Smooth muscle cell (in vitro differentiated cells): Measurements from ENCODE around the gene MAP3K7CL. TPM values are rescaled to one million over a fixed set of nuclear protein-coding genes. Genes with fewer than 3 reads are reported as not detected.

Experiments
- DNase-seq: peaks from one replicate; lab custom pipeline; 2025; ENCODE audit not compliant: unreplicated experiment; lab: John Stamatoyannopoulos, UW
- H2AFZ ChIP-seq: fragments of 200-600 bp; sonication (generic); 2 replicates; pipeline ENCODE4 v1.6.0; 2016; ENCODE audit warnings: antibody characterized with exemption, low read depth, mild to moderate bottlenecking
- H3F3A ChIP-seq: fragments of 200-600 bp; sonication (generic); 2 replicates; pipeline ENCODE4 v1.6.0; 2017; ENCODE audit warnings: antibody characterized with exemption, low read depth
- H3K27ac ChIP-seq: fragments of 200-600 bp; sonication (generic); 2 replicates; pipeline ENCODE4 v1.5.1; 2016; ENCODE audit warnings: low read depth, mild to moderate bottlenecking
- H3K27me3 ChIP-seq: fragments of 200-600 bp; sonication (generic); 2 replicates; pipeline ENCODE4 v1.6.1; 2016; ENCODE audit warnings: low read depth, mild to moderate bottlenecking
- H3K36me3 ChIP-seq: fragments of 200-600 bp; sonication (generic); 2 replicates; pipeline ENCODE4 v1.5.1; 2016; ENCODE audit warnings: low read depth
- H3K4me1 ChIP-seq: fragments of 200-600 bp; sonication (generic); 2 replicates; pipeline ENCODE4 v1.5.1; 2016; ENCODE audit warnings: low read depth
- H3K4me2 ChIP-seq: fragments of 200-600 bp; sonication (generic); 2 replicates; pipeline ENCODE4 v1.6.0; 2016; ENCODE audit warnings: mild to moderate bottlenecking
- H3K4me3 ChIP-seq: fragments of 200-600 bp; sonication (generic); 2 replicates; pipeline ENCODE4 v1.5.1; 2016; ENCODE audit warnings: mild to moderate bottlenecking
- H3K79me2 ChIP-seq: fragments of 200-600 bp; sonication (generic); 2 replicates; pipeline ENCODE4 v1.6.0; 2016; ENCODE audit warnings: low read depth, mild to moderate bottlenecking
- H3K9ac ChIP-seq: fragments of 200-600 bp; sonication (generic); 2 replicates; pipeline ENCODE4 v1.6.0; 2016; ENCODE audit warnings: low read depth
- H3K9me3 ChIP-seq: fragments of 200-600 bp; sonication (generic); replicated peaks from 2 replicates; pipeline ENCODE4 v1.5.1; 2016; ENCODE audit warnings: low read depth
- H4K20me1 ChIP-seq: fragments of 200-600 bp; sonication (generic); 2 replicates; pipeline ENCODE4 v1.6.0; 2016; ENCODE audit warnings: low read depth
- CTCF ChIP-seq: fragments of 200-600 bp; sonication (generic); IDR thresholded peaks from 2 replicates; pipeline ENCODE4 v1.5.1; 2017; ENCODE audit warnings: borderline replicate concordance, mild to moderate bottlenecking, antibody characterized with exemption; ENCODE audit not compliant: insufficient read depth, poor library complexity, severe bottlenecking
- WGBS: methylation state at CpG from one replicate; pipeline ENCODE4 v1.1.7; 2016; ENCODE audit warnings: low lambda C conversion rate; 5-methylcytosine and 5-hydroxymethylcytosine counted together
- polyA plus RNA-seq: library from polyadenylated mRNA; unstranded; fragments of >200 nt; fragmentation: Nextera tagmentation; extraction: Ambion mirVana; gene quantifications from 2 replicates; pipeline ENCODE4 v1.2.1, GENCODE V29; 2016
- total RNA-seq: library from RNA; depleted of rRNA; stranded (reverse); fragments of >200 nt; gene quantifications from 2 replicates; pipeline ENCODE4 v1.2.3, GENCODE V29; 2014

Gene MAP3K7CL
- total and polyA plus RNA-seq, 2 experiments from 2014 or later = 1.3 to 3.7 TPM

- Histone ChIP-seq H3K27ac (no peak overlapping the region), H3K79me2 (no peaks in the 10 kb centered on the region), H4K20me1 (no peaks in the 10 kb centered on the region), H2AFZ (no peak overlapping the region), H3K9me3 (peaks cover 8% of the 10 kb centered on the region), H3K4me3 (no peak overlapping the region), H3F3A (peaks cover 7% of the 10 kb centered on the region), H3K36me3 (peaks cover 8% of the 10 kb centered on the region), H3K9ac (no peak overlapping the region), H3K4me2 (no peak overlapping the region), H3K27me3 (no peaks in the 10 kb centered on the region), H3K4me1 (peaks cover 5% of the 10 kb centered on the region)
- TF ChIP-seq CTCF = no peak
- no peak for DNase-seq
- WGBS = 81% methylated on average over 4 of the region's 4 CpGs
Measured at GRCh38 chr21:29206445-29206844, 76.0 kb downstream of the MAP3K7CL start.

- Histone ChIP-seq H3F3A (peaks cover 7% of the 10 kb centered on the region), H3K4me1 (peaks cover 5% of the 10 kb centered on the region), H4K20me1 (no peaks in the 10 kb centered on the region), H3K9ac (no peak overlapping the region), H3K4me2 (no peak overlapping the region), H3K9me3 (peaks cover under 1% of the 10 kb centered on the region), H3K27ac (peak overlapping the region; percentile 99), H3K36me3 (peaks cover under 1% of the 10 kb centered on the region), H2AFZ (no peak overlapping the region), H3K79me2 (no peaks in the 10 kb centered on the region), H3K4me3 (no peak overlapping the region), H3K27me3 (no peaks in the 10 kb centered on the region)
- 93% methylated on average over 3 of the region's 3 CpGs for WGBS
- no peak for TF ChIP-seq CTCF
- DNase-seq = no peak
Measured at GRCh38 chr21:29207201-29207600, 76.8 kb downstream of the MAP3K7CL start.

- no peaks in the 10 kb centered on the region for H4K20me1 ChIP-seq
- H2AFZ ChIP-seq = peak overlapping the region; percentile 50
- H3K4me2 ChIP-seq = peak overlapping the region; percentile 72
- H3K36me3 ChIP-seq = no peaks in the 10 kb centered on the region
- no peak for DNase-seq
- H3K9me3 ChIP-seq = no peaks in the 10 kb centered on the region
- peaks cover 5% of the 10 kb centered on the region for H3K4me1 ChIP-seq
- H3K27me3 ChIP-seq = no peaks in the 10 kb centered on the region
- TF ChIP-seq CTCF = no peak
- H3F3A ChIP-seq = peaks cover 7% of the 10 kb centered on the region
- peak overlapping the region; percentile 99 for H3K27ac ChIP-seq
- H3K4me3 ChIP-seq = no peak overlapping the region
- H3K9ac ChIP-seq = peak overlapping the region; percentile 65
- WGBS = 66% methylated on average over 9 of the region's 9 CpGs
- no peaks in the 10 kb centered on the region for H3K79me2 ChIP-seq
Measured at GRCh38 chr21:29208044-29208681, 77.7 kb downstream of the MAP3K7CL start.

GRCh38 chr21:29208682-29209059 lies 78.2 kb downstream of the MAP3K7CL start:
- Histone ChIP-seq H3K9me3 (no peaks in the 10 kb centered on the region), H3K36me3 (no peaks in the 10 kb centered on the region), H3F3A (peaks cover 7% of the 10 kb centered on the region), H3K27me3 (no peaks in the 10 kb centered on the region), H3K4me1 (peaks cover 5% of the 10 kb centered on the region), H2AFZ (peak overlapping the region; percentile 50), H3K79me2 (no peaks in the 10 kb centered on the region), H3K4me3 (no peak overlapping the region), H3K4me2 (peak overlapping the region; percentile 72), H4K20me1 (no peaks in the 10 kb centered on the region), H3K27ac (peak overlapping the region; percentile 99), H3K9ac (peak overlapping the region; percentile 65)
- DNase-seq = no peak
- 3% methylated on average over 1 of the region's 1 CpG for WGBS
- no peak for TF ChIP-seq CTCF
